Omental fat pad (tissue), 4 donors: Measurements from ENCODE around the gene RAMACL. TPM values are rescaled to one million over a fixed set of nuclear protein-coding genes. Genes with fewer than 3 reads are reported as not detected.
A peak's percentile ranks its signal among the peaks of the same experiment; 100 is the strongest.

ENCODE experiments used
- ATAC-seq: fragments of 150-250 bp; one replicate; pipeline ENCODE4 v1.9.1; 2016; ENCODE audit warnings: mild to moderate bottlenecking, moderate library complexity; ENCODE audit not compliant: low FRiP score
- DNase-seq: peaks from one replicate; pipeline ENCODE4 v3.0.0-alpha.2; 2019; ENCODE audit warnings: low spot score
- CTCF ChIP-seq, 3 donors: fragments of 450-650 bp; IDR thresholded peaks; one replicate each; pipeline ENCODE4 v1.5.1; 2016 to 2017; ENCODE audit warnings: antibody characterized with exemption in 3 of 3, mild to moderate bottlenecking in 3 of 3, moderate library complexity in 2 of 3
- total RNA-seq, 4 donors: library from RNA; depleted of rRNA; stranded (reverse); fragments of >200 nt; gene quantifications; one replicate each; pipeline ENCODE4 v1.1.0, GENCODE V29; 2016

Gene RAMACL
- total RNA-seq, 4 donors from 2014 or later, result 1.9 to 10.9 (median 4.6) TPM

- no peak for DNase-seq
- peak; percentile 29 for ATAC-seq
- TF ChIP-seq CTCF (IDR thresholded peaks at IDR 0.05), result no peak
Measured at GRCh38 chr6:166566026-166567011, 20.2 kb downstream of the RAMACL start.

GRCh38 chr6:166565084-166565967, 21.2 kb downstream of the RAMACL start:
- ATAC-seq, result no peak

GRCh38 chr6:166563805-166564204, 22.7 kb downstream of the RAMACL start:
- DNase-seq, result no peak
- no peak for TF ChIP-seq CTCF (IDR thresholded peaks at IDR 0.05)
- no peak for ATAC-seq

More at GRCh38 chr6:166565084-166565967, 21.2 kb downstream of the RAMACL start:
- TF ChIP-seq CTCF (IDR thresholded peaks at IDR 0.05), result no peak
- DNase-seq, result no peak

GRCh38 chr6:166563200-166563599, 23.3 kb downstream of the RAMACL start:
- ATAC-seq (no peak), DNase-seq (no peak)
- TF ChIP-seq CTCF (IDR thresholded peaks at IDR 0.05), result no peak

GRCh38 chr6:166562726-166563125, 23.8 kb downstream of the RAMACL start:
- no peak for TF ChIP-seq CTCF (IDR thresholded peaks at IDR 0.05)
- DNase-seq (no peak), ATAC-seq (no peak)

- no peak for ATAC-seq
- DNase-seq, result no peak
- no peak for TF ChIP-seq CTCF (IDR thresholded peaks at IDR 0.05)
Measured at GRCh38 chr6:166561771-166562359, 24.6 kb downstream of the RAMACL start.
